ENCODE measurements around the gene SLC30A2.

DNA sequence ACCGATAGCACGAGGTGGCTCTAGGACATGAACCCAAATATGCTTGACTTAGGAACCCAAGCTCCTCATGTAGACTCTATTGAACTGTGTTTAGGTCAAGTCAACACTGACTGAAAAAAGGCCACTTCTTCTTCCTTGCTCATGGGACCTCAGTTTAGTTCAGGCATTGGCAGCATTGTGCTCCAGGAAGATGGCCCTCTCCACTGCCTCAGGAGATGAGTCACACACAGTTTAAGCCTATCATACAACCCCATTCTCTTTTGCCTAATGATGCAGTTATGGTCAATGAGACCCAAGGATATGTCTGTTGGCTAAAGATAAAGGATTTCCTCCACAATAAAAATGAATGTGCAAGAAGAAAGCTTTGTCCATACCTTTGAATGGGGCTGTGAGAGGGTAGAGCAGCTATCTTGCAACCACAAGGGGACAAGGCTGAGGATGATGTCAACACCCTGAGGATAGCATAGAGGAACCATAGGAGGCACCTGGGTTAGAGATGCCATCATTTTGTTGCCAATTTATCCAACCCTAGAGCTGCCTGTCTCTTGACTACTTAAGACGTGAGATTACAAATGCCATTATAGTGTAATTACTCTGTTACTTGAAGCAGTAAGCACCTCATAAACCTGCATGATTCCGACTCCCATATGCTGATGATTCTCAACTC, 24.5 kb upstream of the SLC30A2 start:
- TF ChIP-seq, protein P1, sequence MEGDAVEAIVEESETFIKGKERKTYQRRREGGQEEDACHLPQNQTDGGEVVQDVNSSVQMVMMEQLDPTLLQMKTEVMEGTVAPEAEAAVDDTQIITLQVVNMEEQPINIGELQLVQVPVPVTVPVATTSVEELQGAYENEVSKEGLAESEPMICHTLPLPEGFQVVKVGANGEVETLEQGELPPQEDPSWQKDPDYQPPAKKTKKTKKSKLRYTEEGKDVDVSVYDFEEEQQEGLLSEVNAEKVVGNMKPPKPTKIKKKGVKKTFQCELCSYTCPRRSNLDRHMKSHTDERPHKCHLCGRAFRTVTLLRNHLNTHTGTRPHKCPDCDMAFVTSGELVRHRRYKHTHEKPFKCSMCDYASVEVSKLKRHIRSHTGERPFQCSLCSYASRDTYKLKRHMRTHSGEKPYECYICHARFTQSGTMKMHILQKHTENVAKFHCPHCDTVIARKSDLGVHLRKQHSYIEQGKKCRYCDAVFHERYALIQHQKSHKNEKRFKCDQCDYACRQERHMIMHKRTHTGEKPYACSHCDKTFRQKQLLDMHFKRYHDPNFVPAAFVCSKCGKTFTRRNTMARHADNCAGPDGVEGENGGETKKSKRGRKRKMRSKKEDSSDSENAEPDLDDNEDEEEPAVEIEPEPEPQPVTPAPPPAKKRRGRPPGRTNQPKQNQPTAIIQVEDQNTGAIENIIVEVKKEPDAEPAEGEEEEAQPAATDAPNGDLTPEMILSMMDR (IDR thresholded peaks at IDR 0.05; ENCODE audit: low read length), result no peak
- TF ChIP-seq EZH2phosphoT487 (IDR thresholded peaks at IDR 0.05; ENCODE audit: low read length) (no peak), EZH2 (optimal IDR thresholded peaks at IDR 0.05; ENCODE audit: low read depth, low read length) (no peak)

All from MM.1S (cell line).